NB4 (cell line): ENCODE results near the gene PPHLN1.

Experiments
- MYC ChIP-seq: IDR thresholded peaks from 2 replicates; pipeline ENCODE4 v1.6.1; 2011; ENCODE audit warnings: low read depth, low read length
- POLR2A ChIP-seq: IDR thresholded peaks from 2 replicates; pipeline ENCODE4 v1.6.1; 2011; ENCODE audit warnings: mild to moderate bottlenecking; ENCODE audit not compliant: insufficient read length; ENCODE audit errors: extremely low read depth
- TF ChIP-seq, protein P1 (sequence below): IDR thresholded peaks from one replicate; pipeline ENCODE4 v1.5.1; 2012; ENCODE audit warnings: low read depth, low read length
- TF ChIP-seq, protein P2 (sequence below): IDR thresholded peaks from 2 replicates; pipeline ENCODE4 v1.6.1; 2011; ENCODE audit warnings: low read depth, low read length

DNA sequence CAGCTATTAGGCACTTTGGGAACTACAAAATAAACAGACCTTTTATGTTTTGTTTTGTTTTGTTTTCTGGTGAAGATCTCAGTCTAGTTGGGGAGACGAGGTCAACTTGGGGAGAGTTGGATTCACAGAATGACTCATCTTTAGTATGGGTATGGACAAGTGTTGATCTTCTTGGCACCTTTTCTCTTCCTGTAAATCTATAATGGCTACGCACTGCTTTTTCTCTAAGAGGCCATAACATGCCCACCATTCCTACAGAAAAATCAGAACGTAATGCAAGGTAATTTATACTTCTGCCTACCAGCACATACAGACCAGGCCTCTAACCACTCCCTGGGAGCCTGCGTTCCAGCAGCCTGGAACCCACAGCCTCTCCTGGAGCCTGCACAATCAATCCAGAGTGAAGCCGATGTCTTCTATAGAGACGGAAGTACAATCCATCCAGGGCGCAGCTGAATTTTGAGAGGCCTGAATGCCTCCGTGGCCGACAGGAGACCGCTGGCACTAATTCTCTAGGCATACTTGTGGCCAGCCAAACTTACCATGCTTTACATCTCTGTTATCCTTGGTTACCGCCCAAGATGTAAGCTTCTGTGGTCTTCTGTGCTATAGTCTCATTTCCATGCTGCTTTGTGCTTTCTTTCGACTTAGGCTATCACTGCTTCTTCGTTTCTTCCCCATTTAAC, 717 bp downstream of the PPHLN1 start:
- TF ChIP-seq, protein P1, sequence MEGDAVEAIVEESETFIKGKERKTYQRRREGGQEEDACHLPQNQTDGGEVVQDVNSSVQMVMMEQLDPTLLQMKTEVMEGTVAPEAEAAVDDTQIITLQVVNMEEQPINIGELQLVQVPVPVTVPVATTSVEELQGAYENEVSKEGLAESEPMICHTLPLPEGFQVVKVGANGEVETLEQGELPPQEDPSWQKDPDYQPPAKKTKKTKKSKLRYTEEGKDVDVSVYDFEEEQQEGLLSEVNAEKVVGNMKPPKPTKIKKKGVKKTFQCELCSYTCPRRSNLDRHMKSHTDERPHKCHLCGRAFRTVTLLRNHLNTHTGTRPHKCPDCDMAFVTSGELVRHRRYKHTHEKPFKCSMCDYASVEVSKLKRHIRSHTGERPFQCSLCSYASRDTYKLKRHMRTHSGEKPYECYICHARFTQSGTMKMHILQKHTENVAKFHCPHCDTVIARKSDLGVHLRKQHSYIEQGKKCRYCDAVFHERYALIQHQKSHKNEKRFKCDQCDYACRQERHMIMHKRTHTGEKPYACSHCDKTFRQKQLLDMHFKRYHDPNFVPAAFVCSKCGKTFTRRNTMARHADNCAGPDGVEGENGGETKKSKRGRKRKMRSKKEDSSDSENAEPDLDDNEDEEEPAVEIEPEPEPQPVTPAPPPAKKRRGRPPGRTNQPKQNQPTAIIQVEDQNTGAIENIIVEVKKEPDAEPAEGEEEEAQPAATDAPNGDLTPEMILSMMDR = no peak
- no peak for TF ChIP-seq POLR2A
- TF ChIP-seq, protein P2, sequence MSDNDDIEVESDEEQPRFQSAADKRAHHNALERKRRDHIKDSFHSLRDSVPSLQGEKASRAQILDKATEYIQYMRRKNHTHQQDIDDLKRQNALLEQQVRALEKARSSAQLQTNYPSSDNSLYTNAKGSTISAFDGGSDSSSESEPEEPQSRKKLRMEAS = no peak
- no peak for TF ChIP-seq MYC
